NT2/D1 (cell line): ENCODE results near the gene SMCO3.

ENCODE experiments used
- SUZ12 ChIP-seq: IDR thresholded peaks from 2 replicates; pipeline ENCODE4 v1.6.1; 2011; ENCODE audit not compliant: insufficient read length, insufficient read depth; ENCODE audit errors: extremely low read depth
- YY1 ChIP-seq: IDR thresholded peaks from 2 replicates; pipeline ENCODE4 v1.6.1; 2011; ENCODE audit not compliant: insufficient read length, insufficient read depth
- ZNF274 ChIP-seq: IDR thresholded peaks from 2 replicates; pipeline ENCODE4 v1.6.1; 2011; ENCODE audit warnings: mild to moderate bottlenecking, low read depth, low read length

DNA sequence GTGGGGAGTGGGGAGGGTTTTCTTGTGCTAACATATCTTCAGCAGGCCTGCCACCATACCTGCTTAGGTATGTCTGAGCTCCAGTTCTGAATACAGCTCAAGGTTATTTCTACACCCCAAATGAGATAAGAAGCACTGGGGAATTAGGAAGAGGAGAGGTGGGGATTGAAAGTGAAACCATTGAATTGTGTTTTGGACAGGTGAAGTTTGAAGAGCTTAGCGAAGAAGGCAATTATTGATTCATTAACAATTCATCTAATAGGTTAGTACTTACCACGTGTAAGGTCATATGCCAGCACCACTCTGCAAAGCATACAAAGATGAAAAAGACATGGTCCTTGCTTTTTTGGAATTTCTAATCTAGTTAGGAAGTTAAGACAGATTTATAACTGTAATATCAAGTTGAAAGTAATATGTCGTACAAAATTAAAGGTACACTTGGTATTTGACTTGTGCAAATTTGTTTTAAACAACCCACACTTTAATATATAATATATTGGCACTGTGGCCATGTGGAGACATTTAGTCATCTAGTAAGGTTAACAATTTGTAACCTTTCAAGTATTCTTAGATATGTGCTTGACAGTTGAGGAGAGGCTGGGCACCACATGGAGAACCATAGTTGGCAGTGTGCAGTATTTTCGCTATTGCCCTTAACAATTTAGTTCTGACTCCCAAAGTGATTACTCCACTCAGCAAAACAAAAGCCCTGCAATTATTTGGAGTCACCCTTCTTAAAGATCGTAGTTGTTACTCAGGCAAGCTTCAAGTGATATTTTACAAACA is 3.6 kb downstream of the SMCO3 start:
- TF ChIP-seq YY1, result no peak
- no peak for TF ChIP-seq ZNF274
- TF ChIP-seq SUZ12, result no peak
